Gastrocnemius medialis (tissue), 4 donors: ENCODE data around the gene SRD5A3. TPM values are rescaled to one million over a fixed set of nuclear protein-coding genes. Genes with fewer than 3 reads are reported as not detected.

Source experiments
- ATAC-seq, 2 donors: fragments of 150-250 bp; one replicate each; pipeline ENCODE4 v1.9.1; 2016
- DNase-seq, 2 donors: peaks; one replicate each; pipeline ENCODE4 v3.0.0-alpha.2; 2019
- H3K27ac ChIP-seq, 4 donors: fragments of 200-600 bp; sonication (generic); 1 replicate in 1 of 4; 2 replicates in 3 of 4; pipeline ENCODE4 v1.5.1; 2016 to 2018; ENCODE audit warnings: mild to moderate bottlenecking in 2 of 4, moderate library complexity in 1 of 4
- H3K27me3 ChIP-seq, 3 donors: fragments of 200-600 bp; sonication (generic) in 2 of 3; 1 replicate in 1 of 3; 2 replicates in 2 of 3; pipeline versions ENCODE4 v1.5.1 to v1.6.0; 2016 to 2019; ENCODE audit warnings: mild to moderate bottlenecking in 1 of 3, moderate library complexity in 1 of 3
- H3K36me3 ChIP-seq, 2 donors: fragments of 200-600 bp; sonication (generic) in 1 of 2; one replicate each; pipeline ENCODE4 v1.5.1; 2017 to 2018
- H3K4me1 ChIP-seq, 2 donors: fragments of 200-600 bp; sonication (generic) in 1 of 2; one replicate each; pipeline ENCODE4 v1.5.1; 2016 to 2017; ENCODE audit warnings: mild to moderate bottlenecking in 2 of 2
- H3K4me3 ChIP-seq, 4 donors: fragments of 200-600 bp; sonication (generic) in 3 of 4; 1 replicate in 1 of 4; 2 replicates in 3 of 4; pipeline ENCODE4 v1.5.1; 2016 to 2019; ENCODE audit warnings: mild to moderate bottlenecking in 2 of 4
- H3K9me3 ChIP-seq, 3 donors: fragments of 200-600 bp; sonication (generic) in 2 of 3; 1 replicate in 1 of 3; 2 replicates in 2 of 3; pipeline ENCODE4 v1.5.1; 2016 to 2019
- POLR2A ChIP-seq, 2 donors: fragments of 450-650 bp; IDR thresholded peaks; one replicate each; pipeline ENCODE4 v1.6.1; 2017; ENCODE audit warnings: antibody characterized with exemption in 2 of 2, mild to moderate bottlenecking in 2 of 2, moderate library complexity in 2 of 2
- in situ Hi-C, 4 donors: fragments of 200-750 bp; cut with MboI; loops; one replicate each; pipeline versions ENCODE4 v1.15.0 to v1.8.0; 2017; ENCODE audit warnings: low sequenced_read_pairs in 4 of 4
- intact Hi-C: fragments of 100-400 bp; cut with DNase I; formaldehyde crosslinking; loops from one replicate; pipeline ENCODE4 v1.15.1; 2023; ENCODE audit warnings: low total_unique reads
- total RNA-seq, 4 donors: library from RNA; depleted of rRNA; stranded (reverse); fragments of >200 nt; gene quantifications; one replicate each; pipeline versions ENCODE4 v1.1.0 to v1.2.3, GENCODE V29; 2016
- TF ChIP-seq, protein P1 (sequence below), 5 experiments: fragments of 450-650 bp in 3 of 5; fragments of 200-600 bp in 2 of 5; sonication (generic) in 2 of 5; IDR thresholded peaks in 4 of 5; conservative IDR thresholded peaks in 1 of 5; 1 replicate in 4 of 5; 2 replicates in 1 of 5; pipeline ENCODE4 v1.5.1; 2016 to 2019; ENCODE audit warnings: antibody characterized with exemption in 5 of 5, mild to moderate bottlenecking in 3 of 5, moderate library complexity in 3 of 5

Gene SRD5A3
- total RNA-seq, 4 donors from 2014 or later, result 2.4 to 7.6 (median 5.1) TPM

DNA sequence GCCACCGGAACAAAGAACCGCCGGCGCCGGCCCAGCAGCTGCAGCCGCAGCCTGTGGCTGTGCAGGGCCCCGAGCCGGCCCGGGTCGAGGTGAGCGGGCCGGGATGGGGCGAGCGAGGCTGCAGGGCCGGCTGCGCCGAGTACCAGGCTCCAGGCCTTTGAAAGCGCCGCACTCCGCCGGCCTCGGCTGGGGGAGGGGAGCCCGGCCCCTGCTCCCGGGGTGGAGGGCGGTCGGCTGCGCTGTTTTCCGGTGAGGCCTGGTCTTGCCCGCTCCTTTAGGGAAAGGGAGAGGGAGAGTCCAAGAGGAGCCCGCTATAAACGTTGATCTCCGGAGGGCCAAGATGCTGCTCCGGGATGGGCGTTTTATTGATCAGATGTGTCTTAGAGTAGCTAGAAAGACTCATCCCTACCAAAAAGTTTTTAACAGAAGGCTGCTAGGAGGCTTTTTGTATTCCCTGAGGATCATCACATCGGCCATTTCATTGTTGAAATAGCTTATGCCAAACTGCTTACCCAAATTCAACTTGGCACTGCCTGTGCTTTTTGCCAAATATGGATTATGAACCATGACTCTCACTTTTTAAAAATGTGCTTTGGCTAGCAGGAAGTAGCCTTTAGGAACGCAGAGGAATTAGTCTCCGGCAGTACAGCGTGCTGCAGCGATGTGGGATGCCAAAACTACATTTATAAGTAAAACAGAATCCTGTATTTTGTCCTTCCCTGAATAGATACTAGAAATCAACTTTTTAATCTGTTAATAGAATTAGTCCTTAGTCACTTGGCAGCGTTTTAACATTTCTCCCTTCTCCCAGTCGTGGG, 50.5 kb downstream of the SRD5A3 start:
- Histone ChIP-seq H3K4me3 (peak overlapping the region; percentile 72 to 95 (median 77)), H3K4me1 (peaks cover 32 to 39% of the 10 kb centered on the region in 2 donors), H3K36me3 (no peaks in the 10 kb centered on the region), H3K27ac (peak overlapping the region; percentile 83 to 96 (median 91)), H3K9me3 (no peaks in the 10 kb centered on the region), H3K27me3 (no peaks in the 10 kb centered on the region)
- ATAC-seq (peak; percentile 43 to 49), DNase-seq (peak in 1 of 2 donors; percentile 31)
- intact Hi-C loops (loop anchor here (5.0 kb wide), 2 partner anchors 456 to 471 kb away; partner anchors contain the start of gene EXOC1), in situ Hi-C loops (loop anchor here in 1 of 4 donors (10.0 kb wide), 2 partner anchors 52 to 148 kb away; partner anchors contain the start of genes CLOCK and SRD5A3)
- TF ChIP-seq, protein P1, sequence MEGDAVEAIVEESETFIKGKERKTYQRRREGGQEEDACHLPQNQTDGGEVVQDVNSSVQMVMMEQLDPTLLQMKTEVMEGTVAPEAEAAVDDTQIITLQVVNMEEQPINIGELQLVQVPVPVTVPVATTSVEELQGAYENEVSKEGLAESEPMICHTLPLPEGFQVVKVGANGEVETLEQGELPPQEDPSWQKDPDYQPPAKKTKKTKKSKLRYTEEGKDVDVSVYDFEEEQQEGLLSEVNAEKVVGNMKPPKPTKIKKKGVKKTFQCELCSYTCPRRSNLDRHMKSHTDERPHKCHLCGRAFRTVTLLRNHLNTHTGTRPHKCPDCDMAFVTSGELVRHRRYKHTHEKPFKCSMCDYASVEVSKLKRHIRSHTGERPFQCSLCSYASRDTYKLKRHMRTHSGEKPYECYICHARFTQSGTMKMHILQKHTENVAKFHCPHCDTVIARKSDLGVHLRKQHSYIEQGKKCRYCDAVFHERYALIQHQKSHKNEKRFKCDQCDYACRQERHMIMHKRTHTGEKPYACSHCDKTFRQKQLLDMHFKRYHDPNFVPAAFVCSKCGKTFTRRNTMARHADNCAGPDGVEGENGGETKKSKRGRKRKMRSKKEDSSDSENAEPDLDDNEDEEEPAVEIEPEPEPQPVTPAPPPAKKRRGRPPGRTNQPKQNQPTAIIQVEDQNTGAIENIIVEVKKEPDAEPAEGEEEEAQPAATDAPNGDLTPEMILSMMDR (IDR thresholded peaks at IDR 0.05 in 4 of 5, conservative IDR thresholded peaks at IDR 0.05 in 1 of 5), result no peak
- TF ChIP-seq POLR2A (IDR thresholded peaks at IDR 0.05), result no peak

DNA sequence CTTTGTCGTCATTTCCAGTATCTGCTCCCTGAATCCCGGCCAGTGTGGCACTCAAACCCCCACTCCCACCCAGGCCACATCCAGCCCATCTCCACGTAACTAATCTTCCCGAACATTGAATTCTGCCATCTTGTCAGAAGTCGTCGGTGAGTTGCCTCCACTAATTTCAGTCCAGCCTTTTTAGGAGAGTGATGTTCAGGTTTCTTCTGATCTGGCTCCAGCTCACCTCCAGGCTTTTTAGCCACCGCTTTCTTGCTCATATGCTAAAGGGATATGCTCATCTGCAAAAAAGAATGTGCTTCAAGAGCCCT, 51.0 kb downstream of the SRD5A3 start:
- TF ChIP-seq, protein P1 (IDR thresholded peaks at IDR 0.05 in 4 of 5, conservative IDR thresholded peaks at IDR 0.05 in 1 of 5), result no peak
- TF ChIP-seq POLR2A (IDR thresholded peaks at IDR 0.05), result no peak
- intact Hi-C loops, result loop anchor here (5.0 kb wide), 2 partner anchors 455 to 470 kb away; partner anchors contain the start of gene EXOC1
- Histone ChIP-seq H3K4me3 (peak overlapping the region; percentile 72 to 95 (median 77)), H3K27me3 (no peaks in the 10 kb centered on the region), H3K4me1 (peaks cover 32 to 39% of the 10 kb centered on the region in 2 donors), H3K36me3 (no peaks in the 10 kb centered on the region), H3K27ac (peak overlapping the region; percentile 83 to 96 (median 91)), H3K9me3 (no peaks in the 10 kb centered on the region)
- ATAC-seq (no peak), DNase-seq (no peak)
- in situ Hi-C loops, result loop anchor here in 1 of 4 donors (10.0 kb wide), 2 partner anchors 52 to 148 kb away; partner anchors contain the start of genes CLOCK and SRD5A3

DNA sequence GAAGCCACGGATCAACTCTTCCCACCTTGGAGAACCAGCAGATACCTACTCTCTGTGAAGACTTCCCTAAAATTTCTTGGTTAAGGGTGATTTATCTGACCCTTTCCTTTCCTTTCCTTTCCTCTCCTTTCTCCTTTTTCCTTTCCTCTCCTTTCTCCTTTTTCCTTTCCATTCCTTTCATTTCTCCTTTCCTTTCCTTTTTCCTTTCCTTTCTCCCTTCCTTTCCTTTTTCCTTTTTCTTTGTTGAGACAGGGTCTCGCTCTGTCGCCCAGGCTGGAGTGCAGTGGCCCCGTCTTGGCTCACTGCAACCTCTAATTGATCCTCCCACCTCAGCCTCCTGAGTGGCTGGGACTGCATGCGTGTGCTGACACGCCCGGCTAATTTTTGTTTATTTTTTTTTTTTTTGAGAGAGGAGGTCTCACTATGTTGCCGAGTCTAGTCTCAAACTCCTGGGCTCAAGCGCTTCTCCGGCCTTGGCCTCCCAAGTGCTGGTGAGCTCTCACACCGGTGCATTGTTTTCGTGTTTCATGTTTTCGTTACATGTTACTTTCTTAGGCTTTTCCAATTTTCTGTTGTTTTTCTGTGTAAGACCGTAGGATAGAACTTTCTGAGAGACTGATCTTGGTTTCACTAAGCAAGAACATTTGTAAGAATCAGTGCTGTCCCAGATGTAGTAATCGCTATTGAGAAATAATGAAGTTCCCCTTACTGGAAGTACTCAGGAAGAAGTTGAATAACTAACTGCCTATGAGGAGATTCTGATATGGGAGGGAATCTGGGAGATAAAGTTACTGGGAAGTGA, 51.7 kb downstream of the SRD5A3 start:
- in situ Hi-C loops (loop anchor here in 1 of 4 donors (10.0 kb wide), 2 partner anchors 53 to 147 kb away; partner anchors contain the start of genes CLOCK and SRD5A3), intact Hi-C loops (loop anchor here (5.0 kb wide), 2 partner anchors 455 to 470 kb away; partner anchors contain the start of gene EXOC1)
- ATAC-seq (peak; percentile 28 to 32), DNase-seq (no peak)
- no peaks in the 10 kb centered on the region for H3K9me3 ChIP-seq
- peak in 1 of 2 donors; percentile 22 for TF ChIP-seq POLR2A (IDR thresholded peaks at IDR 0.05)
- TF ChIP-seq, protein P1 (IDR thresholded peaks at IDR 0.05 in 4 of 5, conservative IDR thresholded peaks at IDR 0.05 in 1 of 5), result no peak
- no peaks in the 10 kb centered on the region for H3K27me3 ChIP-seq
- peaks cover 32 to 39% of the 10 kb centered on the region in 2 donors for H3K4me1 ChIP-seq
- peak overlapping the region; percentile 72 to 95 (median 77) for H3K4me3 ChIP-seq
- H3K36me3 ChIP-seq, result no peaks in the 10 kb centered on the region
- peak overlapping the region; percentile 83 to 96 (median 91) for H3K27ac ChIP-seq

DNA sequence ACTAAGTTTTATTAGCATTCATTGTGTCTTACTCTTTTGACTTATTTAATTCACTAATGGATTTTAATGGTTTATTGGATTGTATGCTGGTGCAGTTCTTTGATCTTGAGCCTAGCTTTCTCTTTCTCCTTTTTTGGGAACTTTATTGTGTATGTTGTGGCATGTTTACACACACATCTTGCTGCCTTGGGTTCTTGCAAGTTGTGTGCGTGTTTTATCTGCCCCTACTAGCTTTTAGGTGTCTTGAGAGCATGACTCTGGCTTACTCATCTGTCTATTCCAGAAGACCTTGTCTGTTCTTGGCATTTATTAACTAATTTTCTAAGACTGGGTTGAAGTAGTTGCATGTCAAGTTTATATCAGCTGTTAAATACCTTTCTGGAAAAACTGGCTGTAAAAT, 52.4 kb downstream of the SRD5A3 start:
- H3K36me3 ChIP-seq, result no peaks in the 10 kb centered on the region
- H3K4me1 ChIP-seq, result peaks cover 32 to 39% of the 10 kb centered on the region in 2 donors
- no peaks in the 10 kb centered on the region for H3K27me3 ChIP-seq
- ATAC-seq, result no peak
- H3K27ac ChIP-seq, result peak overlapping the region; percentile 83 to 96 (median 91)
- DNase-seq, result no peak
- peak overlapping the region; percentile 72 to 95 (median 77) for H3K4me3 ChIP-seq
- in situ Hi-C loops, result loop anchor here in 1 of 4 donors (10.0 kb wide), 2 partner anchors 54 to 146 kb away; partner anchors contain the start of genes CLOCK and SRD5A3
- no peaks in the 10 kb centered on the region for H3K9me3 ChIP-seq
- intact Hi-C loops, result loop anchor here (5.0 kb wide), 2 partner anchors 454 to 469 kb away; partner anchors contain the start of gene EXOC1
- no peak for TF ChIP-seq POLR2A (IDR thresholded peaks at IDR 0.05)
- TF ChIP-seq, protein P1 (IDR thresholded peaks at IDR 0.05 in 4 of 5, conservative IDR thresholded peaks at IDR 0.05 in 1 of 5), result no peak
